Erythroblast (primary cell): ENCODE measurements around the gene FCGR3A.
"Not testable (repeated sequence)": the region's sequence is repeated elsewhere in the genome, so short reads cannot be mapped to it uniquely, and the experiment has no call there.

Source experiments
- GATA1 ChIP-seq: IDR thresholded peaks from 2 replicates; pipeline ENCODE4 v1.6.1; 2011; ENCODE audit warnings: low read depth, mild to moderate bottlenecking, control low read depth, low read length, moderate library complexity
- POLR2A ChIP-seq: IDR thresholded peaks from 2 replicates; pipeline ENCODE4 v1.6.1; 2011; ENCODE audit warnings: mild to moderate bottlenecking, low read length

DNA sequence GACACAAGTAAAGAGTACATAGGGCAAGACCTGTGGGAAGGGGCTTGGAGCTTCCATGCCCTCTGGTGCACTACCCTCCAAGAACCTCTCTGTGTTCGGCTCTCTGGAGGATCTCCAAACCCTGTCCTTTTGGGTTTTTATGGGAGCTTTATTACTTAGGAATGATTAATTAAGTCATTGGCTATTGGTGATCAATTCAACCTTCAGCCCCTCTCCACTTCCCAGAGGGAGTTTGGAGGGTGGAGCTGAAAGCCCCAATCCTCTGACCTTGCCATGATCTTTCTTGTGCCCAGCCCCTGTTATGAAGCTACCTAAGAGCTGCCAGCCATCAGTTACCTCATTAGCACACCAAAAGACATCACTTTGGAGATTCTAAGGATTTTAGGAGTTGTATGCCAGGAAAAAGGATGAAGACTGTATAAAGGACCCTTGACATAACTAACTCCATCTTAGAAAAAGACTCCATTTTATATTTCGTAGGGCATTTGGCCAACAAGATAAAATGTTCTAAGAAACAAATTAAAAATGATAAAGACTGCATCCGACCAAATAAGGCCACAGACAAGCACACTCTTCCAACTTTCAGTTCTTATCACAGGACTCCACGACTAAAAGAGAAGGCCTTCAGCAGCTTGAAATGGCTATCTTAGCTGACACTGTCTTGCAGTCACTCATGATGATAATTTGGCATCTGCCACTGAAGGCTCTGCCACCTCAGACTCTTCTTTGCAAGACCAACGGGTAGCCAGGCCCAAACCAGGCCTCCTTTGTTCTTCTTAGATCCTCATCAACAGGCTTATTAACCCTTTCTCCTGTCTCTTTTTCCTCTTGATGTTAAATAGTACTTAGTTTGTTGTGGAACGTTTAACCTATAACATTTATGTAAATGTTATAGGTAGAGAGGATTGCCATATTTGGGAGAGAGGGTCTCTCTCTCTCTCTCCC lies 8.2 kb upstream of the FCGR3A start:
- TF ChIP-seq POLR2A = peak; percentile 51
- TF ChIP-seq GATA1 = not testable (repeated sequence)
